Retina (tissue), 1 donor: ENCODE results near the gene KIF1A.
"Not testable (repeated sequence)": the region's sequence is repeated elsewhere in the genome, so short reads cannot be mapped to it uniquely, and the experiment has no call there.

Experiments
- DNase-seq: peaks from one replicate; pipeline ENCODE4 v3.0.0-alpha.2; 2016

The KIF1A gene

GRCh38 chr2:240847817-240848216 lies 27.8 kb upstream of the KIF1A start:
- DNase-seq = no peak

DNA sequence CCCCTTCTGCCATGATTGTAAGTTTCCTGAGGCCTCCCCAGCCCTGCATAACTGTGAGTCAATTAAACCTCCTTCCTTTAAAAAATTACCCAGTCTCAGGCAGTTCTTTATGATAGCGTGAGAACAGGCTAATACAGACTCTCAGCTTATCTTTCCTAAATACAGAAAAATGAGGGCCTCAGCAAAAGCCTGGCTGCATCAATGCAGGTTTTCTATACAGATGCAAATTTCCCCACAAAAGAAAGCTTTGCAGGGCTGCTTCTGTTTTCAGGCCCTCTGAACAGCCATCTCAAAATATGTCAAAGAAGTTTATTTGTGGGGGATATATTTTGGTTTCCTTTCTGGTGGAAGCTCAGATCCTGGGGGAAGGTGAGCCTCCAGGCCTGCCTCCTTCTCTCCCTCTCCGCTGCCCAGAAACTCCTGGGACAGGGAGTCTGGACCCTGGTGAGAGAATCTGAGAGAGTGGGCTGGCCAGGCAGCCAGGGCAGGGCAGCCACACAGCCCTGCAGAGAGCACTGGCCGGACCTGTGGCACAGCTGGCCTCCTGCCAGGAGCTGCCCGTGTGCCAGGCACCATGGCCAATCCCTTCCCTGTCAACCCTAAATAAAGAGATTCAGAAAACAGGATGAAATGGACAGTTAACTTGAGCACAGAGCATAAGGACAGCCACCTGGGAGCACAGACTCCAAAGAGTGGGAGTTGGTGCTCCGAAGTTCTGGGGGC lies 27.0 kb upstream of the KIF1A start:
- no peak for DNase-seq

GRCh38 chr2:240846309-240846708 lies 26.3 kb upstream of the KIF1A start:
- not testable (repeated sequence) for DNase-seq

- peak; percentile 81 for DNase-seq
Measured at GRCh38 chr2:240840435-240841060, 20.5 kb upstream of the KIF1A start.

DNA sequence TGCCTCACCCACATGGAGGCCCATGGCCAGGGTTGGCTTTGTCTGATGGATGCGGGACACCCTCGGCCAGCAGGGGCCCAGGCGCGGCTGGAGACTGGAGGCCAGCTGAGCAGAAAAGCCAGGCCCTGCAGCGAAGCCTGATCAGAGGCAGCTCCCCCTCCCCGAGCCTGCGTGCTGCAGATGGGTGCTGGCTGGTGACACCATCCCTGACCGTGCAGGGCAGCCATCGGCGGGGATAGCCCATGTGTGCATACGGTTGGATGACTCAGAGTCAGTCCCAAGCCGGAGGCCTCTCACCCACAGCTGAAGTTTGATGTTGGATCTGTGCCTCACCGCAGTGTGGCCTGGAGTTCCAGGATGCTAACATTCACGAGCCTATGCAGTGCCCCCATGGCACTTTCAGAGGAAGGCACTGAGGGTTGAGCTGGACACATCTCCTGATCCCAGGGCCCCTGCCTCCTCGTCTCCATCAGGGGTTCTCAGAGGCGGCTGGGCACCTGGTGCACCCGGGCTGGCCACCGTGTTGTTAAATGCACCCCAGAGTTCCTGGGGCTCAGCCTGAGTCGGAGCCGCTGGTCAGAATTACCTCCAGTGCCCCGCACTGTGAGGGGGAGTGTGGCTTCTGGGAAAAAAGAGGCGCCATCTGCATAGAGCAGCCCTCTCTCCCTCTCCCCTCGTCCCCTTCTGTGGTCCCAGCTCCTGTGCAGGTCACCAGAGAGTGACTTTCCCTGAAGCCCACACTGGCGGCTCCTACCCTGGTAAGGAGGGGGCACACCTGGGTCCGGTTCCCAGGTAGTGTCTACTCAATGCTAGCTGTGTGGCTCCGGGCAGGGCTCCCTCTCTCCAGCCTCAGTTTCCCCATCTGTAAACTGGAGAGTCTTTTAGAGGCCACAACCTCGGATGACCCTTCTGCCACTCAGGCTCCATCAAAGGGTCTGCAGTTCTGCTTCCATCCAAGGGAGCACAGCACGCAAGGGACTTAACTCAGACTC lies 19.4 kb upstream of the KIF1A start:
- DNase-seq = no peak

DNA sequence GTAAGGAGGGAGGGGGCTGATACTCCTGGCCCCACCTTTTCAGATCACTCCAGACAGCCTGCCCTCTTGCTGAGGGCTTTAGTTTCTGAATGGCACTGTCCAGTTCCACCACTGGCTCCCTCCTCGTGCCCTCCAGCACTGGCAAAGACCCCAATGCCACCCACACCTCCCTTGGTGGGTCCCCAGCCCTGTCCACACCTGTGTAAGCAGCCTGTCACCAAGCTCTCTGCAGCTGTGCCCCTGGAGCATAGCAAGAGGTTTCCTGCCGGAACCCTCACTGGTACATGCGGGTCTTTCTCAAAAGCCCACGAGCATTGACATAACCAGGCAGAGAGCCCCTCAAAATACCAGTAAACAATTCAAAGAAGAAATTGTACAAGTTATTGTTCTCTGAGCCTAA lies 17.6 kb upstream of the KIF1A start:
- no peak for DNase-seq

GRCh38 chr2:240836781-240837467 lies 16.9 kb upstream of the KIF1A start:
- DNase-seq = no peak

- no peak for DNase-seq
Measured at GRCh38 chr2:240835528-240835927, 15.5 kb upstream of the KIF1A start.

GRCh38 chr2:240834377-240834975 lies 14.5 kb upstream of the KIF1A start:
- no peak for DNase-seq

DNA sequence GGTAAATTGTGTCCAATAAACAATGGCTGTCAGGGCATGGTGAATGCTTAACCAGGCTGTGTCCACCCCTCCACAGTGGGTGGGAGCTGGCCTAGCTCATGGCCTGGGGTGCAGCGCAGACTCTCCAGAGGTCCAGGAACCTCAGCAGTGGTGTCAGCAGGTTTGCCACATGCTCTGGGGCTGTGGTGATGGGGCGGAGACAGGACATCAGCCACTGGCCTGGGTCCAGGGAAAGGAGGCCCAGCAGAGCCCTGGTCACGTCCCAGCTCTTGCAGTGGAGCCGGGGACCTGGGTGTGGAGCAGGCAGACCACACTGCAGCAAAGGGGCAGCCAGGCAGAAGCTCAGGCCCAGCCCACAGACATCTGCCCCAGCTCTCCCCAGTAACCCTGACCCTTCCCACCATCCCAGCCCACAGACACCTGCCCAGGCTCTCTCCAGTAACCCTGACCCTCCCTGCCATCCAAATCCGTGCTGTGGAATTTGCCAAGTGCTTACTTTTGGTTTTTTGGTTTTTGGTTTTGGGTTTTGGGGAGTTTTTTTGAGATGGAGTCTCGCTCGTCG lies 13.8 kb upstream of the KIF1A start:
- DNase-seq = no peak

- DNase-seq = no peak
Measured at GRCh38 chr2:240832921-240833494, 13.0 kb upstream of the KIF1A start.

DNA sequence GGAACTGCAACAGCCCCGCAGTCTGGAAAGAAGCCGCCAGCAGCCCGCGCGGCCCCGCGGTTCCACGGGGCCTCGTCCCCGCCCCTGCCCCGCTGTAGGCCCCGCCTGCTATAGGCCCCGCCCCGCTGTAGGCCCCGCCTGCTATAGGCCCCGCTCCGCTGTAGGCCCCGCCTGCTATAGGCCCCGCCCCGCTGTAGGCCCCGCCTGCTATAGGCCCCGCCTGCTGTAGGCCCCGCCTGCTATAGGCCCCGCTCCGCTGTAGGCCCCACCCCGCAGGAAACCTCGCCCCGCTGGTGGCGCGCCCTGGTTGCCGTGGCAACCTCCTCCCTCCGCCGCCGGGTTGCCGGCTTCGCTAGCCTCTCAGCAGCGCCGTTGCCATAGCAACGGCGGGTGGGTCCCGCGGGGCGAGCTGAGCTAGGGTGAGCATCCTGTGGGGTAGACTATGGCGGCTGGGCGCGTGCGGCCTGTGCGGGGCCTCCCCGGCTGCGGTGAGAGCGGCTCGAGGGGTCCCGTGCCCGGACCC lies 12.2 kb upstream of the KIF1A start:
- peak; percentile 98 for DNase-seq

GRCh38 chr2:240831594-240832204 lies 11.7 kb upstream of the KIF1A start:
- no peak for DNase-seq

GRCh38 chr2:240825476-240825875 lies 5.5 kb upstream of the KIF1A start:
- DNase-seq = no peak

DNA sequence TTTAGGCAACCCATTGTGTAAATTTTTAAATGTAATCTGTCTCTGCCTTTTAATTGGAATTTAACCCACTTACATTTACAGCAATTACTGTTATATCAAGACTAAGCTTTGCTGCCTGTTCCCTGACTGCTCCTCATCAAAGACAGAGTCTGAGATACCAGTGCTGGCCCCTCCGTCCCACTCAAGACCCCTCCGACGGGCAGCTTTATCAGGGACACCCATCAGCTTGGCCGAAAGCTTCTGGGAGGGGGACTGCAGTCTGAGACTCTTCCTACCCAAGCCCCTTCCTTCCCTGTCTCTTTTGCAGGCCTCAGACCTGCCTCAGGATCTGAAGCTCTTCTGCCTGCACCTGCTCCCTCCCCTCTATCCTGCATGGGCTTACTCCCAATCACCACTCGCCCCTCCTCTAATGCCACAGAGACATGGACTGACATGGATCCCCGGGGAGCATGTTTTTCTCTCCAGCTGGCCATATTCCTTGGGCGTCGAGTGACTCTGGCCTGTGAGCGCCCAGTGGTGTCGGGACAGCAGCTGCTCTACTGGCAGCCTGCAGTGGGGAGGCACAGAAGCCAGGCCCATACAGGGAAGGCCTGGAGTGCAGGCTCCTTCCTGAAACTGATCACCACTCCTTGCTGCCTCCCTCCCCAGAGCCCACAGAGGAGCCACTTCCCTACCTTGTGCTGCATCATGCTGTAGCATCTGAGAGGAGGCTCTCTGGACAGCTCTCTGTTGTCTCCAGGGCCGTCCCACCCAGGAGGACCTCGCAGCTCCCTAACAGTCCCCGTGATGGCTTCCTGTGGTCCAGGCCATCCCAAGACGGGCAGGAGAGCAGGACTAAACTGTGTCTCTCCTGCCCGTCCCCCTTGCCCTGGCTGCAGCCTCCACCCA lies 3.7 kb upstream of the KIF1A start:
- DNase-seq = no peak

- no peak for DNase-seq
Measured at GRCh38 chr2:240822280-240822847, 2.3 kb upstream of the KIF1A start.

GRCh38 chr2:240821429-240821778 lies 1.4 kb upstream of the KIF1A start:
- DNase-seq = no peak

DNA sequence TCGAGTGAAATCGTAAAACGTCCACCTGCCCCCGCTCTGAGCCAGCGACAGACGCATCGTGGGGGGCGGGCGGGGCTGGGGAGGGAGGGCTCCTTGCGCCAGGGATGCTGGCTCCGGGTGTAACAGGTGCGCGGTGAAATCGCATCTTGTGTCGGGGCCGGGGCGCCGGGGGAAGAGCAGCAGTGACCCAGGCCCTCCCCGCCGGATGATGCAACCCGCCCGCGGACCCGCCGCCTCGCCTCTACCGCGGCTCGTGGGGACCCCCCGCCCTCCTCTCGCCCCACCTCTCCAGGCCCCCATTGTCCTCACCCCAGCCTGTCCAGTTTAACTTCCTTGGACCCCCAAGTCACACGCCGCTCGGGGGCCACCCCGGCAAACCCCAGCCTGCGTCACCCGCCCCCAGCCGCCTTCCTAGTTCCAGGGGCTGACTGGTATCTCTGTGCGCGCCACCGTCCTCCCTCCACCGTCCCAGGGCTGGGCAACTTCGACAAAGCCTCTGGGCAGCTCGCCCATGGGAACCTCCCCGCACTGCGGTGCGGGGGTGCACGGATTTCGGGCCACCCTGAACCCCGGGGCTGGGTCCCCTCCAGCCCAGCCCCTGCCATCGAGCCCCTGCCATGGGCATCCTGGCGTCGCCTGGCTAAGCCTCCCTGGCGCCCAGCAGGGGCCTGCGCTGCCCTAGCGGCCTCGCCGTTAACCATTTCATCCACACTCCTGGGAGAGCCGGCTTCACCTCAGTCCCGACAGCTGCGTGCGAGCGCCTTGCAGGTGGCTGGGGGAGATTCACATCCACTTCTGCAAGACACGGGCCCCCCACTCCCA lies 799 bp upstream of the KIF1A start:
- peak; percentile 90 for DNase-seq
